ENCODE measurements around the gene PDCD6IP. TPM values are rescaled to one million over a fixed set of nuclear protein-coding genes. Genes with fewer than 3 reads are reported as not detected.

The PDCD6IP gene
- total RNA-seq, 2 donors from 2014 or later: 117 to 151 TPM

- TF ChIP-seq CTCF (IDR thresholded peaks at IDR 0.05): no peak
- H3K9me3 ChIP-seq: no peaks in the 10 kb centered on the region
- ATAC-seq (ENCODE audit: insufficient number of reproducible peaks, low FRiP score, low read depth) (no peak), DNase-seq (ENCODE audit: low spot score) (no peak)
- H3K4me3 ChIP-seq: no peak overlapping the region
- H3K36me3 ChIP-seq: no peaks in the 10 kb centered on the region
- H3K27me3 ChIP-seq (replicated peaks; ENCODE audit: insufficient read depth): no peaks in the 10 kb centered on the region
- H3K4me1 ChIP-seq (ENCODE audit: control insufficient read depth in 1 of 2, low read depth in 2 of 2): no peaks in the 10 kb centered on the region
- no peak overlapping the region for H3K27ac ChIP-seq
Observed at GRCh38 chr3:33898901-33899300, 100.5 kb downstream of the PDCD6IP start.

GRCh38 chr3:33900440-33900808 is 102.0 kb downstream of the PDCD6IP start:
- Histone ChIP-seq H3K9me3 (no peaks in the 10 kb centered on the region), H3K36me3 (no peaks in the 10 kb centered on the region), H3K4me1 (ENCODE audit: control insufficient read depth in 1 of 2, low read depth in 2 of 2) (no peaks in the 10 kb centered on the region), H3K4me3 (no peak overlapping the region), H3K27me3 (replicated peaks; ENCODE audit: insufficient read depth) (no peaks in the 10 kb centered on the region), H3K27ac (no peak overlapping the region)
- DNase-seq (ENCODE audit: low spot score): no peak
- ATAC-seq (ENCODE audit: insufficient number of reproducible peaks, low FRiP score, low read depth): no peak
- TF ChIP-seq CTCF (IDR thresholded peaks at IDR 0.05): no peak

- no peaks in the 10 kb centered on the region for H3K9me3 ChIP-seq
- DNase-seq (ENCODE audit: low spot score) (no peak), ATAC-seq (ENCODE audit: insufficient number of reproducible peaks, low FRiP score, low read depth) (no peak)
- H3K27me3 ChIP-seq (replicated peaks; ENCODE audit: insufficient read depth): no peaks in the 10 kb centered on the region
- H3K36me3 ChIP-seq: no peaks in the 10 kb centered on the region
- H3K4me1 ChIP-seq (ENCODE audit: control insufficient read depth in 1 of 2, low read depth in 2 of 2): no peaks in the 10 kb centered on the region
- no peak overlapping the region for H3K27ac ChIP-seq
- TF ChIP-seq CTCF (IDR thresholded peaks at IDR 0.05): no peak
- no peak overlapping the region for H3K4me3 ChIP-seq
Observed at GRCh38 chr3:33900809-33901505, 102.5 kb downstream of the PDCD6IP start.

- no peaks in the 10 kb centered on the region for H3K27me3 ChIP-seq (replicated peaks; ENCODE audit: insufficient read depth)
- no peaks in the 10 kb centered on the region for H3K9me3 ChIP-seq
- H3K4me3 ChIP-seq: no peak overlapping the region
- DNase-seq (ENCODE audit: low spot score): no peak
- H3K36me3 ChIP-seq: no peaks in the 10 kb centered on the region
- no peaks in the 10 kb centered on the region for H3K4me1 ChIP-seq (ENCODE audit: control insufficient read depth in 1 of 2, low read depth in 2 of 2)
- no peak for TF ChIP-seq CTCF (IDR thresholded peaks at IDR 0.05)
- no peak overlapping the region for H3K27ac ChIP-seq
- no peak for ATAC-seq (ENCODE audit: insufficient number of reproducible peaks, low FRiP score, low read depth)
Observed at GRCh38 chr3:33901862-33902563, 103.6 kb downstream of the PDCD6IP start.

GRCh38 chr3:33904730-33905129 is 106.3 kb downstream of the PDCD6IP start:
- Histone ChIP-seq H3K27me3 (replicated peaks; ENCODE audit: insufficient read depth) (no peaks in the 10 kb centered on the region), H3K4me1 (ENCODE audit: control insufficient read depth in 1 of 2, low read depth in 2 of 2) (no peaks in the 10 kb centered on the region), H3K4me3 (no peak overlapping the region), H3K36me3 (no peaks in the 10 kb centered on the region), H3K27ac (no peak overlapping the region), H3K9me3 (no peaks in the 10 kb centered on the region)
- DNase-seq (ENCODE audit: low spot score) (no peak), ATAC-seq (ENCODE audit: insufficient number of reproducible peaks, low FRiP score, low read depth) (no peak)
- TF ChIP-seq CTCF (IDR thresholded peaks at IDR 0.05): no peak
